NCI-H2227 (cell line): ENCODE measurements around the gene AKT3.

Experiments
- DNase-seq: peaks from one replicate; lab custom pipeline; 2025; ENCODE audit not compliant: unreplicated experiment; lab: John Stamatoyannopoulos, UW

Gene AKT3

DNA sequence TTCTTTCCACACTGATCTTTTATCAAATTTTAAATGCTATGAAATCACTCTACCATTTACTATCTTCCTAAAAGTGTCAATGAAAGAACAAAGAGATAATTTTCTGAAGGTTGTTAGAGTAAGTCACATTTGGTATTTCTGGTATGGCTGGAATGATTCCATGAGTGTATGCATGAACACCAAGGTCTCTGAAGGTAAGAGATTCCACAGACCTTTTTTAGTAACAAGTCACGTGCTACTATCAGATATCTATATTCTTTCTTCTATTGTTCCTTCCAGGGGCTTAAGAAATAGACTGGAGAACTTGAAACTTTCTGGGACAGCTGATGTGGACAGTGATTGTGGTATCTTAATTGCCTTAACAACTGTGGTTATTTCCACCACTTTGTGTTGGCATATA, 329.2 kb downstream of the AKT3 start:
- no peak for DNase-seq

DNA sequence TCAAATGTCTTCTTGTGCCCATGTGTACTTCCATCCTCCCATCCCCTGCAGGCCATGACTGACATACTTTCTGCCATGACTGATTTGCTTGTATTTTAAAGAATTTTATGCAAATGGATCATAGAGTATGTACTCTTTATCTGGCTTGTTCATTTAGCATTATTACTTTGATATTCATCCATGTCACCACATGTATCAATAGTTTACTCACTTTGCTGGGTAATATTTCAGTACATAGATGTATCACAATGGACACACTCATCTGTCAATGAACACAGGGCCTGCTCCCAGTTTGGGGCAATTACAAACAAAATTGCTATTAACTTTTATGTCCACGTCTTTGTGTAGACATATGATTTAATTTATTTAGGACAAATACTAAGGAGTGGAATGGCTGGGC, 335.1 kb downstream of the AKT3 start:
- DNase-seq: no peak

DNA sequence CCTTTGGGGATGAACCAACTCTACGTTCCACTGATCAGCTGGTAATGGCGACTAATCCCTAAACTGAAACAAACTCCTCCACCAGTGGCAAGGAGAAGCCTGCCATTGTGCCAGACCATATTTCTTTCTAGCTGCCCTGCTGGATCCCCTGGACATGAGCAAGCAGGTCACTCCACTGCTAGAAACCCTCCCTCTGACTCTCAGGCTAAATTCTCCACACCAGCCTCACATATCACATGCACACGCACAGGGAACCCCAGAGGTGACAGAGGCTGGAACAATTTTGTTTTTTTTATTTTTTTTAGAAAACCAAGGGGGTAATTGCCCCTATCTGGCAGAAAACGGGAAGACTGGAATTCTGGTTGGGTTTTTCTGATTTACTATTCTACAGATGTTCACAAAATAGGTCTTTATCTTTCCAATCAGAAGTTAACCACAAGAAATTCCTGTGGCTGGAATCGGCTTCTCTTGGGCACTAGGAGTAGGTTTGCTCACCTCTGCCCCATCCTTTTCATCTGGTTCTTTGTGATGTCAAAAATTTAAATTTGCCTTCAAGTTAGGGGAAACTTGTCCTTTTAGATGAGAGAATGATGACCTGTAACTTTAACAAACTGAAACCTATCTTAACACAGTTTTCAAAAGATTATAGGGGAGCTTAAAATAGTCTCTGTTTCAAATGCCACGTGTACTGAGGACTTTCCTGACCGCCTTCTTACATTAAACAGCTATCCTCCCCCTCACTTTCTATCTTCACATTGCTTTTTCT, 336.1 kb downstream of the AKT3 start:
- DNase-seq: no peak

DNA sequence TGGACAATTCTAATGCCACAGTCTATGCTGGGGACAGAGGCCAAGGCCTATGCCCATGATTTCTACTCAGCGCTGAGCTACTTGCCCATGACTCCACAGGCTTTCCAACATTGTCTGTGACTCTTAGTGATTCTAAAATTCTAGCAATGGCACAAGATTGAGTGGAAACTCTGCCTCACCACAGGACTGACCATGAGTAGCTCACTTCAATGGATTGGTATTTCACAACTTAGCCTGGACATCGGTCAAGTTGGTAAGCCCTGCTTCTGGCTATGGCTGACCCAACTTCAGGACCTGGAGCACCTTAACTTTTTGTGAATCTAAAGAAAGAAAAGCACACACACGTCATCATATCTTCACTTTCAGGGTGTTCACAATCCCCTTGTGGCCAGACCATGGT, 339.1 kb downstream of the AKT3 start:
- no peak for DNase-seq

DNA sequence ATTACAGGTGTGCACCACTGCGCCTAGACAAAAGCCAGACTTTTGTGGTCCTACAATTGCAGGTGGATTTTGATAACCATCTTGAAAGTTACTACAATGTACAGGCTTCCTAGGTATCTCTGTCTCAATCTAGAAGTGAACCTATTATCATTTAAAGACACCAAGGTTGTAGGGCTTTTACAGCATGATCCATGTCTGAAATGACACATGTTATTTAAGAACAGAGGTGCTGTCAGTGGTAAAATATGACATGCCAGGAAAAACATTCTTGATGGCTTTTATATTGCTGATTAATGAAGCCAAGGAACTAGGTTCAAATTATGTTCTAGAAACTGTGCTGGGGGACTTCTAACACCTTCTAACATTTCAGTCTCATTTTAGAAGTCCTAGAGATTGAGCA, 341.1 kb downstream of the AKT3 start:
- DNase-seq: no peak

DNA sequence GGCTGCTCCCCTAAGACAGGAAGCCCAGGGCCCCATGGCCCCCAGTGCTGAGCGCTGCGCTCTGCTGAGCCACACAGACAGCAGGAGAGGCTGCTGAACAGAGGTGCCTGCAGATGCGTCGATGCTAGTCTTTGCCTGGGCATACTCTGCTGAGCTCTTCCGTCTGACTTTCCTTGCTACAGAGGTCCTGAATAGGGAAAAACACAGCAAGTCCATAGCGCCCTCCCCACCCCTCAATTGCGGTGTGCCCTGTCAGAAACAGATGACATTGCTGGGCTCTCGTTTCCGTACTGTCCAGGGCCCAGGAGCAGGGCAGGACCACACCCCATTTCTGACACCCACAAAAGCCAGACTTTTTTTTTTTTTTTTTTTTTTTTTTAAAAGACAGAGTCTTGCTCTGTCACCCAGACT, 341.7 kb downstream of the AKT3 start:
- no peak for DNase-seq

DNA sequence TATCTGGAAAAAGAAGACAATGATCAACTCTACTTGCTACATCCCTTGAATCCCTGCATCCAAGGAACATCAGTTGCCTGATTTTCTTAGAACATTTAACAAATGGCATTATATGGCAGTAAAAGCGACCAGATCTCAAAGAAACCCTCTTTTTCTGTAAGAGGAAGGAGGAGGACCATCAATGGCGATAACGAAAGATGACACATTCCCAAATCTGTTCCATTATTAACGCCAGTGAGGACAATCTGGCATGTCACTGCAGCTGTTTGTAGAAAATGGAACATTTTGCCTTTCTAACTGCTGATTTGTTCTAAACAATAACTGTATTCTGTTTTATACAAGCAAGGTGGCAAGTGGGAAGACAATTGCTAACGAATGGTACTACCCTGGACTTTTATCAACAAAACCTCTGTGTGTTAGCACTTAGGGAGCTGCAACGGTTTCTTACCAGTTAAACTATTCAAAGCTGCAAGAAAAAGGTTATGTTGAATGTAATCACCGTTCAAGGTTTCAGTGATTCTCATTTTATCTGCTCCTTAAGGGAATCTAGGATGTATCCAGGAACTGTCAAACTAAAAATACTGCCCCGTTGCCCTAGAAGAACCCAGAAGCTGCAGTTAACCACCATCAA, 342.3 kb downstream of the AKT3 start:
- DNase-seq: no peak

DNA sequence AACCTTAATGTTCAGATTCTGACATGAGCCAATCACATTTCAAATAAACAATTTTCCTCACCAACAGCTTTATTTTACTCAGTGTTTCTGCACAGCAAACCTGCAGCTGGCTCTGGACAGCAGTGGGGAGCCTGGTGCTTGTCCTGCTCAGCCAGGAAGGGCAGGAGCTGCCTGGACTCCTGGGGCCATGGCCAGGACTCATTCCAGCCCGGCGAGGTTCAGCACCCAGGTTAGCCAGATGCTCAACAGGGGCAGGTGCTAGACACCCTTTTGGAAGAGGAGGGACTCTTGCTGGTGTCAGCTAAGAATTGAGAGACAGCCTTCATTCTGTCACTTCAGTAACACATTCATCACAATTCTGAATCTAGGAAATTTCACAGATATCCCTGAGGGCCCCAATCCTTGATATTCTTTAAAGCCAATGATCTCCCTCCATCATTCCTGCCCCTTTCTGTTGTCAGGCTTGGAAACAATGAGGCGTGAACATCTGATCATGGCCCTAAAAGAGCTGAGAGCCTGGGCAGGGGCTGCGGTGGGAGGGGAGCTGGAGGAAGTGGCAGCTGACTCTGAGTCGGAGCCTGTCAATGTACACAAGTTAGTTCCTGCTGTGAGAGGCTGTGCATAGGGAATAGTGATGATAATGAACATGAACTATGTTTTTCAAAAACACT, 342.9 kb downstream of the AKT3 start:
- DNase-seq: no peak

DNA sequence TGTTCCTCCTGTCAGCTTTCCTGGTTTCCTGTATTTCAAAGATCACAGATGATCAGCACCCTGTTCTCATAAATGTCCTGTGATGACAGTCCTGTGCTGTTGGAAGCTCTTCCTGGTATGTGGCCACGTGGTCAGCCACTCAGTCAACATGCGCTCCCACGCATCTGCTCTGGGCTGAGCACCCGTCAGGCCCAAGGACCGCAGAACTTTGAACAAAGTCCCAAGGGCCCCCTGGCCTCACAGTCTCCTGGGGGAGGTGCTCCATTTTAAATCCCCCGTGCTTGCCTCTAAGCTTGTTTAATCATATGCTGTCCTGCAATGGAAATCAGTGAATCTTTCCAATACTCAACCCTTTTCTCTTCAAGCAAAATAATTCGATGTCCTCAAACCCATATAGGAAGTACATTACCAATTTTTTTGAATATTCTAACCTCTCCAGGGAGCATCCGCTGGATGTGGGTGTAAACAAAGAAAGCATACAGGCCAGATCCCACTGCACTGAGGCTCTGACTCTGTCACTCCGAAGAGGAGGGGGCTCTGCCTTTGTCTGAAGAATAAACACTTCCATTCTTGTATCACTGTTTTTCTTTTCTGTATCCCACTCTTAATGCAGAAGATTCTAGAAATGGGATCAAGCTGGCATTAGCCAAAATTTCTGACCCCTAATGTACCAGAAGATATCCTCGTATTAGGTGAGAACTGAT, 343.9 kb downstream of the AKT3 start:
- DNase-seq: no peak

DNA sequence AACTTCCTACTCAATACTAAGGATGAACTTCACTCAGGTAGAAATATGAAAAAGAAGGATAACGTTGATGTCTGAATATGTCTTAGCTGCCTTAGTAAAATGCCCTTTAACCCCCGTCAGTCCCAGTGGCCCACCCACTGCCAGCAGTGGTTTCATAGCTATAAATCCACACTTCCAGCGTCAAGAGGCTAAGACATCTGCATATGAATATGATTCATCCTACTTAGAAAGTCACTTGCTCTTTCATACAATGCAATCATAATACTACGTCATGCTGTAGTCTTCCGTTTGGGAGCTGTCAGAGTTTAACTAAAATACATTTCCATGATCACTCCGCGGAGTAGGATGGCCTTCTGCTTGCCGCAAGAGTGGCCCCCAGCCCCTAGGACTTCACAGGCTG, 346.9 kb downstream of the AKT3 start:
- no peak for DNase-seq

DNA sequence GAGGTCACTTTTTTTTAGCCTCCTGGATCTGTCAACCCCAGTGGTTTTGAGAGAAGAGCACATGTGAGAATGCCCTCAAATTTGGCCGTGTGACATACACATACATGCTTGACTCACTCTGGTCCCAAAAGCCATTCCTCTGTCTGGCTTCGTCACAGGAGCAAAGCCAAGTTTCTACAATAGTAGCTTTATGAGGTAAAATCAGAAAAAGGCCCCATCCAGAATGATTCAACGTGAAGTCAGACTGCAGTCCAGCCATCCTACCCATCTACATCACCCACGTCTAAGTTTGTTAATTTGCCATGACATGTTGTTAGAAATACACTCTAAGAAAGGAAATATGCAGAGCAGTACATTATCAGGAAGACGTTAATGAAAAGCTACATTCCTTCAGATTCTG, 349.0 kb downstream of the AKT3 start:
- DNase-seq: no peak

DNA sequence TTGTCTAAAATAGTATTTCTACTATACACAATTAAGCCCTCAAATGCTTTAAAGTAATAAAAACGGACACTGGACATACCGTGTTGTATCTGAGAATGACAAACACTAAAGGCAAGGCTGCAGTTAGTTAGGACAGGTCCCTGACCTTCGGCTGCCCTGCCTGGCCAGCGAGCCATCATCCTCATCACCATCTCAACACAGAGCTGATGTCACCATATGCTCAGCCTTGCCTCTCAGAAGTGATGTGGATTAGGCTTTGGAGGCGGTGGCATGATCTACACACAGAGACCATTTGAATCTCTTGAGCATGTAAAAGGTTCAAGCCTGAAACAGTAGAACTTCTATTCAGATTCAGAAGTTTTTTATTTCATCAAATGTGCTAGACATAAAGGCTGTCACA, 349.5 kb downstream of the AKT3 start:
- no peak for DNase-seq

DNA sequence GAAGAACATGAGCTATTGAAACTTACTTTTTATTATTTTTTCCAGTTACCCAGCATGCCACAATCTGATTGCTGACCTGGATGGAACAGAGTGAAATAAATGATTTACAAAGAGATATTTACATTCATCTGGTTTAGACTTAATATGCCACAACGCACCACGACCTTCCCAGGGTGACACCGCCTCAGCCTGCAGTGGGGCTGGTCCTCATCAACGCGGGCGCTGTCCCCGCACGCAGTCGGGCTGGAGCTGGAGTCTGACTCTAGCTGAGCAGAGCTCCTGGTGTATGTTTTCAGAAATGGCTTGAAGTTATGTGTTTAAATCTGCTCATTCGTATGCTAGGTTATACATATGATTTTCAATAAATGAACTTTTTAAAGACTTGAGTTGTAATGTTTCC, 350.3 kb downstream of the AKT3 start:
- no peak for DNase-seq

DNA sequence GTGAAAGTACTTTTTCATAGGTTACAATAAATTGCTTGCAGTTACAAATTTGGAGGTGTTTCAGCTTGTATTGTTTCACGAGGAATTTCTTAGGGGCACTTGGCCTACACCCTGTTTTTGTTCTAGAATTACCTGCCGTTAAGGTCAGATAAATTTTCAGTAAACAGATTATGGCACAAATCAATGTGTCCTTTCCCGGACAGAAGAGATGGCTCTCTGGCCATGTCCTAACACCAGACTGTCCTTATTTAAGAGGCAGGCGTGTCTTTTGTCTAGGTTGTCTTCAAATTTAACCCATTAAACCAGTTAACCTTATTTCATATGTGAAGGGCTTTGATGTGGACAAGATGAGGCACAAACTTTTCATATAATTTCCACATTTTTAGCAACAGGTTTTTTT, 350.8 kb downstream of the AKT3 start:
- DNase-seq: no peak

DNA sequence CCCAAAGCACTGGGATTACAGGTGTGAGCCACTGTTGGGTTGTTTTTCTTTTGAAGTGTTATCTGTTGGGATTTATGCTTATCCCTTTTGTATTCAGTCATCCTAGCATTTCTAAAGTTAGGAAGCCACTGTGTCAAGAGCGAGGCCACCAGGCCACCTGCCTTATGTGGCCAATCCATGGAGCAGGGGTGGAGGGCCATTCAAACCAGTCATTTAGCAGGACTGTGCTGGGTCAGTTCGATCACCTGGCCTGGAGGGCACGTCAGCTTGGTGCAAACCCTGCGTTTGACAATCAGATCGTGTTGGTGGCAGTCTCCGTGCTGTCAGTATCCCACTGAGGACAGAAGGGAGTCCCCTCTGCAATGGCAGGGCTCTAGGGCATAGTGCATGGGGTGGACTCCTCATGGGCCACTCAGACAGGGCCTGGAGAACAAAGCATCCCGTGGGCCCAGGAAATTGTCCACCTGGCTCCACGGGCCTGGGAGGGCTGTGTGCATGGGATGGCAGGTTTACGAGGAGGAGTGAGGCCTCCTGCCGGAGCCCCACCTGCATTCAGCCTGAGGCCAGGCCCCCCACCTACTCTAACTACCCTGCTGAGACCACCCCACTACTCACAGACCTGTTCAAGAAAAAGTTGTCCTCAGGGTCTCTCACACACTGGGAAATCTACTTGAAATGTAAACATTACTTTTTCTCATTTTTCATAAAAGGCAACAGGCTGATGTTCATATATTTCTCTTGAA, 351.9 kb downstream of the AKT3 start:
- no peak for DNase-seq

DNA sequence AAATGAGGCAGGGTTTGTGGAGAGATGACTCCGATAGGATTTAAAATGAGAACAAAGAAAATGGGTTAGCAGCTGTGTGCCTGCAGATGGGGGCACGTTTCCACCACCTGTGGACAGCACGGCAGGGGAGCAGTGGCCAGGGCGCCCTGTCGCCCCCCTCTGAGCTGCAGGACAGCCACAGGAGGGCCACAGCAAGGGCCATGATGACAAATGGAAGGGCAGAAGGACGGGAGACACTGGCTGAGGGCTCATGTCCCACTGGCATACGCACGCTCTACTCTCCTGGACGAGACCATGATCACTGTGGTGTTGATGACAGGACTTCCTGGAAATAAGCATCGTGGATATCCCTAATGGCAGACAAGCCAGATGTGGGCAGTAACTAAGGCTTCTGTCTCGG, 353.2 kb downstream of the AKT3 start:
- no peak for DNase-seq

DNA sequence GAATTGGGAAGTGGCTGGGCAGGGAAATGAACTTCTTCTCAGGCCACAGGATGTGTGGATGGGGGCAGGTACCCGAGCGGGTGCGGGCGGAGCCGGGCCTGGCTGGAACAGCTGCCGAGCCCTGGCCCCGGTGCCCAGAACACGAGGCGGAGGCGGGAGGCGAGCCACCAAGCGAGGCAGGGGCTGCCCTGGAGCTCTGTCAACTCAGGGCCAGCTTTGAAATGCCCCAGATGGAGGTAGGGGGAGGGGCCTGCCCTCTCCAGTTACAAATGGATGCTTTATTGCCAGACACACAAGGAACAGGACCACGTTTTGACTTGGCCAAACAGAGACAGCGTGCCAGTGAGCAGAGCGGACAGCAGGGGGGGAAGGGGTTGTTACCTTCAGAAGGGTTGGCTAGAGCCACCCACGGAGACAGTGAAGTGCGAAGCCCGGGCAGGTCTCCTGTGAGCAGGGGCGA, 353.8 kb downstream of the AKT3 start:
- no peak for DNase-seq

DNA sequence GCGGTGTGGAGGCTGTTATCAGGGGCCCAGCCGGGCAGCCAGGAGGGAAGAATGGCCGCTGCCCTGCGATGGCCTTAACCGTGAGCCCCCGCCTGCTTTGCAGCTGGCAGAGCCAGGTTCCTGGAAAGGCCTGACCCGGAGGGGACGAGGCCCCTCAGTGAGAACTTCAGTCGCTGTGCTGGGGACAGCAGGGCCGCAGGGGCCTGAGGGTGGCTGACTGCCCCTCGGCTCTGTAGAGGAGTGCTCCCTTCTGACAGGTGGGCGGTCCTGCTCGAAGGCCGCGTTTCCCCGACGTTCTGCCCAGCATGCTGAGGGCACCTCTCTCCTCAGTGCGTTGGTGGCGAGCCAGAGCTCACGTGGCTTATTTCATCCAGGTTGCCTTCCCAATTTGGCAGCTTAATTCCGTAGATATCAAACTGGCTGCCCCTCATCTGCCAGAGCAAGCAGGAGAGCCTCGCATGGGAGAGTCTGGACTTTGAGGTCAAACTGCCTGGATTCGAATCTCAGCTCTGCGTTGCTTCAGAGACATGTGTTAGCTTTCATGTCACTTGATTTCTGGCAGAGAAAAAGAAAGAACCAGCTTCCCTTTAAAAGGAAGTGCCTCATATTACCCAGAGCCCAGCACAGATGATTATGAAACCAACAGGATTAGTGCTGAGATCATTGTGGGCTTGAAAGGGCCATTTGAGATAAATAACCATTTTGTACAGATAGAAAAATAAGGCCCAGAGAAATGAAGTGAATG, 354.4 kb downstream of the AKT3 start:
- DNase-seq: no peak

DNA sequence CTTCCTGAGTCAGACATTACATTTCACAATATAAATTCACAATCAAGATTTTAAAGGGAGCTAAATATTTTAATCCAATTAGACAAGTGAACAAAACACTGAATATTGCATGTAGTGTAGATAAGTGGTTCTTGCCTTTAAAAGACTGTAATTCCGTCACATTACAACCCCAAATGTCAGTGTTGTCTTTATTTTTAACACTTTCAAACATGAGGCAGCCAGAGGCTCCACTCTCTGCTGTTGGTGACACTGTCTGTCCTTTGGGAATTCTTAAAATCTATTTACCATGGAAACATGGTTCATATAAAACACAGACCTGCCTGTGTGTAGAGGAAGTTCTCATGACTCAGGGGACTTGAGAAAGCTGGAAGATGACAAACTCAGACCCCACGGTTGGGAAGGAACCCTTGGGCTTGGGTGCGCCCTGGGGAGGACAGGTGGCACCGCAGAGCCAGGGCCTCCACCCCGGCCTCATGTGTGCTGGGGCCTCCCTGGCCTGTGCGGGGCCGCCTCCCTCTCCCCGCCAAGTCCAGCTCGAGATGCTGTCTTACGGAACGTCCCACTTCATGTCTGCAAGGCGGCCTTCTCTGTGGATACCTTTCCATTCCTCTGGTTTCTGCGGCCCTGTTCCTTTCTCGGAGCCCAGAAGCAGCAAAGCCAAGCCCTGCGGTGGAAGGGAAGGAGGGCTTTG, 355.2 kb downstream of the AKT3 start:
- DNase-seq: no peak
